Brain microvascular endothelial cell (primary cell): ENCODE data around the gene CCNA1.

Experiments used
- DNase-seq: peaks from one replicate; pipeline ENCODE4 v3.0.0-alpha.2; 2020
- H3K27ac ChIP-seq: fragments of 250-450 bp; sonication (Bioruptor Pico); 2 replicates; pipeline ENCODE4 v1.5.1; 2020; ENCODE audit warnings: mild to moderate bottlenecking, moderate library complexity
- H3K27me3 ChIP-seq: fragments of 250-450 bp; sonication (Bioruptor Pico); replicated peaks from 2 replicates; pipeline ENCODE4 v1.5.1; 2020; ENCODE audit warnings: mild to moderate bottlenecking
- H3K36me3 ChIP-seq: fragments of 250-450 bp; sonication (Bioruptor Pico); replicated peaks from 2 replicates; pipeline ENCODE4 v1.5.1; 2020; ENCODE audit warnings: mild to moderate bottlenecking
- H3K4me3 ChIP-seq: 2 replicates; pipeline ENCODE4 v1.5.1; 2011; ENCODE audit warnings: low read depth, mild to moderate bottlenecking, control low read depth, low read length, moderate library complexity
- in situ Hi-C: cut with HindIII; loops from 2 replicates; pipeline ENCODE4 v1.10.0; 2017; ENCODE audit warnings: low sequenced_read_pairs, low pct_ligation_motif_present
- TF ChIP-seq, protein P1 (sequence below): IDR thresholded peaks from 2 replicates; pipeline ENCODE4 v1.5.1; 2011; ENCODE audit warnings: low read depth, mild to moderate bottlenecking, moderate library complexity, low read length, control low read depth, inconsistent platforms; ENCODE audit errors: missing control alignments

The CCNA1 gene

DNA sequence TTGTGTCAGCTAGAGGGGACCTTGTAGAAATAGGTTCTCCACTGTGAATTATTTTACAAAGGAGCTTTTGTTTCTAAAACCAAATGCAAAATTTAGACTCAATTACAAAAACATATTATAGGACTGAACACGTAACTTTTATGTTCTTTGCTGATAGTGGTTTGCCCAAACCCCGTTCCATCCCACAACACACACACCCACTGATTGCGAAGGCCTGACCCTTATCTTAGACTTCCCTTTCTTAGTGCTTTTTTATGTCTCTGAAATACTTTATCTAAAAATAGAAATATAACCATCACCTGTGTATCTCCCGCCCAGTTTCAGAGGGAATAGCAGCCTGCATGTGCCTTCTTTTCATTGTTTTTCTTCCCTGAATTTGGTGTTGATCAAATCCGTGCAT is 13.0 kb downstream of the CCNA1 start:
- TF ChIP-seq, protein P1, sequence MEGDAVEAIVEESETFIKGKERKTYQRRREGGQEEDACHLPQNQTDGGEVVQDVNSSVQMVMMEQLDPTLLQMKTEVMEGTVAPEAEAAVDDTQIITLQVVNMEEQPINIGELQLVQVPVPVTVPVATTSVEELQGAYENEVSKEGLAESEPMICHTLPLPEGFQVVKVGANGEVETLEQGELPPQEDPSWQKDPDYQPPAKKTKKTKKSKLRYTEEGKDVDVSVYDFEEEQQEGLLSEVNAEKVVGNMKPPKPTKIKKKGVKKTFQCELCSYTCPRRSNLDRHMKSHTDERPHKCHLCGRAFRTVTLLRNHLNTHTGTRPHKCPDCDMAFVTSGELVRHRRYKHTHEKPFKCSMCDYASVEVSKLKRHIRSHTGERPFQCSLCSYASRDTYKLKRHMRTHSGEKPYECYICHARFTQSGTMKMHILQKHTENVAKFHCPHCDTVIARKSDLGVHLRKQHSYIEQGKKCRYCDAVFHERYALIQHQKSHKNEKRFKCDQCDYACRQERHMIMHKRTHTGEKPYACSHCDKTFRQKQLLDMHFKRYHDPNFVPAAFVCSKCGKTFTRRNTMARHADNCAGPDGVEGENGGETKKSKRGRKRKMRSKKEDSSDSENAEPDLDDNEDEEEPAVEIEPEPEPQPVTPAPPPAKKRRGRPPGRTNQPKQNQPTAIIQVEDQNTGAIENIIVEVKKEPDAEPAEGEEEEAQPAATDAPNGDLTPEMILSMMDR = no peak
- Histone ChIP-seq H3K27ac (no peak overlapping the region), H3K27me3 (no peaks in the 10 kb centered on the region), H3K4me3 (no peak overlapping the region), H3K36me3 (no peaks in the 10 kb centered on the region)
- DNase-seq = no peak
- in situ Hi-C loops = no loop called here

DNA sequence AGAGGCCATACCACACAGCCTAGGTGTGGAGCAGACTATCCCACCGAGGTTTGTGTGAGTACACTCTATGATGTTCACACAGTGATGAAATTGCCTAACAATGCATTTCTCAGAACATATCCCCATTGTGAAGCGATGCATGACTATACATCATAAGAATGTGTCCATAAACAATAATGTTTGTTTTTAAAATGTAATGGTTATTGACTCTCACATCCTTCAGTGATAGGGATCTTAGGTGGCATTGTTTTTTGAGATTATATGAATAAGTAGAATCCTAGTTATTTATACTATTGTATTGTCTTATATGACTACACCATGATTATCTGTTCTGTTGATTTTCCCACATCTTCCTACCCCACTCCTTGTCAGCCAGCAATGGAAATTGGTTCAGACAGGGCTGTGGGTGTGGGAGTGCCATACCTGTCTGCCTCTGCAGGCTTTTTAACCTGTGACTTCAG is 13.6 kb downstream of the CCNA1 start:
- in situ Hi-C loops = no loop called here
- DNase-seq = no peak
- Histone ChIP-seq H3K4me3 (no peak overlapping the region), H3K27me3 (no peaks in the 10 kb centered on the region), H3K27ac (no peak overlapping the region), H3K36me3 (no peaks in the 10 kb centered on the region)
- TF ChIP-seq, protein P1 = no peak

DNA sequence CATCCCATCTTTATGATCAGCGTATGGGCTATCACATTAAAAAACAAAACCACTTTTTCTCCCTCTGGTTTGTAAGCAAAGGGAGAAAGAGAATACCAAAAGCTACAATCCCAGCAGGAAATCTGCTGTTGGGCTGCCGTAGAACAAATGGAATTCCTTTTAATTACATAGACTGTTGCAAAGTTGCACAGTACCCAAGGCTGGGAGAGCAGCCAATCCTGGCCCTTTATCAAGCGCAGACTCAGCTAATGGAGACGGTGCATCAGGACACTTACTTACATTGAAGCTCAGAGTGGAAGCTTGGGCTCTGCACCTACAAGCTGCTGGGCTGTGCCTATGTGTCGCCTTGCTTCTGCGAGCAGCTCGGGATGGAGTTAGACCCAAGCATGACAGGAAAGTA is 15.2 kb downstream of the CCNA1 start:
- Histone ChIP-seq H3K4me3 (no peak overlapping the region), H3K27me3 (no peaks in the 10 kb centered on the region), H3K27ac (no peak overlapping the region), H3K36me3 (no peaks in the 10 kb centered on the region)
- TF ChIP-seq, protein P1 = no peak
- in situ Hi-C loops = no loop called here
- DNase-seq = no peak

DNA sequence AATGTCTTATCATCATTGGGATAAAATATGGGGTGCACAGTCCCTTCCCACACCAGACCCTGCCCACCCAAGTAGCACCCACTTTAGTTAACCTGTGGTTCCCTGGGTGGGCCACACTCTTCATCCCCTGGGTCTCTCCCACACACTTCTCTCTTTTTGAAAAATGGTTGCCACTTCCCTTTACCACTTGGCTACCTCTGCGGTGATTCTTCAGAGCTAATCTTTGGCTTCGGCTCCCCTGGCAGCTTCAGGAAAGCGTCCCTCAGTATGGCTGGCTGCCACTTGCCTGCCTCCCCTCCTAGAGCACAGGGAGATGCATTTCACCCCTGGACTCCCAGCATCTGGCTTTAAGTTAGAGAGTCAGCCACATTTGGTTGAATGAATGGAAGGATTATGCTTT is 18.2 kb downstream of the CCNA1 start:
- Histone ChIP-seq H3K4me3 (no peak overlapping the region), H3K27me3 (no peaks in the 10 kb centered on the region), H3K36me3 (no peaks in the 10 kb centered on the region), H3K27ac (no peak overlapping the region)
- no peak for DNase-seq
- in situ Hi-C loops = no loop called here
- TF ChIP-seq, protein P1 = no peak

DNA sequence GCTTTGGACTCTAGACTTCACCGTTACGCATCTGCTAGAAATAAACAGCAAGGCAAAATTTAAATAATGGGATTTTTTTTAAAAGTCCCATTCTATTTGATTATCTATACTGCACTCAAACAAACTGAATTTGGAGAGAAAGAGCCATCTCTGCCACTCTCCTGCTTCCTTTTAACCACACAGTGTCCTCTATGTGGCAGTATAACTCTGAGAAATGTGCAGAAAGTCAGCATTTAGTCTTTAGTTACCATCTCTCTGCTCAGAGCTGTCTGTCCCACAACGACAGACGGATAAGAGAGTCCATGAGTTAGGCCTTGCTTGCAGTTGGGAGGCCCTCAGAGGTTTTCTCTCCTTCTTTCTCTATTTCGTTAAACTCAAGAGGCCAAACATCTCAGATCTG is 21.2 kb downstream of the CCNA1 start:
- in situ Hi-C loops = no loop called here
- TF ChIP-seq, protein P1 = peak; percentile 25
- no peaks in the 10 kb centered on the region for H3K36me3 ChIP-seq
- H3K27me3 ChIP-seq = no peaks in the 10 kb centered on the region
- no peak overlapping the region for H3K4me3 ChIP-seq
- DNase-seq = no peak
- no peak overlapping the region for H3K27ac ChIP-seq

DNA sequence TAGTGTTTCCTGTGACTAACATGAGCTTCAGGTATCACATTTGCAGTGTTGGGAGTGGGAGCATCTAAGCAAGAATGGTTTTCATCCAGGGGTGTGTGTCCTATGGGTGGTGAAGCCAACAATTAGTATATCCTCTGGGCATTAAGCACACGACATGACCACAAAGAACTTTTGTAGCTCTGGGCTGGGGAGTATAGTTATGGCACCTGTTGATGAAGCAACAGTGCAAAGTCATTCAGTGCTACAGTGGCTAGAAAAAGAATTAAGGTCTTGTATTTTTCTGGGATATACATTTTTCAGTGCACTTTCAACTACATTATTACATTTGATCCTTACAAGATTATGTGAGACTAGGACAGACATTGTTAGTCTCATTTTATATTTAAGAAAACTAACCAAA is 21.8 kb downstream of the CCNA1 start:
- DNase-seq = no peak
- TF ChIP-seq, protein P1 = no peak
- H3K27me3 ChIP-seq = no peaks in the 10 kb centered on the region
- no peak overlapping the region for H3K4me3 ChIP-seq
- in situ Hi-C loops = no loop called here
- H3K27ac ChIP-seq = no peak overlapping the region
- no peaks in the 10 kb centered on the region for H3K36me3 ChIP-seq
